ENCODE measurements around the gene SLC29A3. TPM values are rescaled to one million over a fixed set of nuclear protein-coding genes. Genes with fewer than 3 reads are reported as not detected.

Gene SLC29A3
- total RNA-seq, 2 experiments from 2014 or later = 2.3 to 2.5 TPM

DNA sequence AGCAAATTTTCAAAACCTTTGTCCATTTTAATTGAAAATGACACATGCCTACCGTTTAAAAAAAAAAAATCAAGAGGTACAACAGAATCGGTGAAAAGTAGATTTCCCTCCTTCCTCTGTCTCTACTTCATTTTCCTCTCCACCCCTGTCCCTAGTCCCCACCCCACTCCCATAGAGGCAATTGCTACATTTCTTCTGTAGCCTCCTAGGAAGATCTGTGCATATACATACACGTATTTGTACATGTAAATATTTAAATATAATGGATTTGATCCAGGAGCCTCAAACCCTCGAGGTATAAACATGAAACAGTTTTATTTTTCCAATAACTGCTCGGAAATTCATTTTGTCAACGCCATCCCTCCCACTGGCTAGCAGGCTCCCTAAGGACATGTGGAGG, 14.1 kb upstream of the SLC29A3 start:
- Histone ChIP-seq H3K27me3 (ENCODE audit: control insufficient read depth in 1 of 2, insufficient read depth in 2 of 2, low read length in 2 of 2) (peaks cover 0 to 6% of the 10 kb centered on the region in 2 experiments), H3K9me3 (ENCODE audit: control insufficient read depth in 1 of 2, insufficient read depth in 1 of 2, low read length in 2 of 2) (no peaks in the 10 kb centered on the region), H3K36me3 (ENCODE audit: insufficient read depth, low read length) (no peaks in the 10 kb centered on the region), H3K4me3 (ENCODE audit: low read length) (no peak overlapping the region), H3K4me1 (ENCODE audit: insufficient read depth, low read length) (no peaks in the 10 kb centered on the region), H3K27ac (ENCODE audit: low read depth in 1 of 2, low read length in 2 of 2) (no peak overlapping the region)
- ChIA-PET POLR2A (no interaction called here), CTCF (no interaction called here)
- no peaks in the 10 kb centered on the region for H3K4me1 Mint-ChIP-seq (ENCODE audit: low read depth)
- TF ChIP-seq, protein P1, sequence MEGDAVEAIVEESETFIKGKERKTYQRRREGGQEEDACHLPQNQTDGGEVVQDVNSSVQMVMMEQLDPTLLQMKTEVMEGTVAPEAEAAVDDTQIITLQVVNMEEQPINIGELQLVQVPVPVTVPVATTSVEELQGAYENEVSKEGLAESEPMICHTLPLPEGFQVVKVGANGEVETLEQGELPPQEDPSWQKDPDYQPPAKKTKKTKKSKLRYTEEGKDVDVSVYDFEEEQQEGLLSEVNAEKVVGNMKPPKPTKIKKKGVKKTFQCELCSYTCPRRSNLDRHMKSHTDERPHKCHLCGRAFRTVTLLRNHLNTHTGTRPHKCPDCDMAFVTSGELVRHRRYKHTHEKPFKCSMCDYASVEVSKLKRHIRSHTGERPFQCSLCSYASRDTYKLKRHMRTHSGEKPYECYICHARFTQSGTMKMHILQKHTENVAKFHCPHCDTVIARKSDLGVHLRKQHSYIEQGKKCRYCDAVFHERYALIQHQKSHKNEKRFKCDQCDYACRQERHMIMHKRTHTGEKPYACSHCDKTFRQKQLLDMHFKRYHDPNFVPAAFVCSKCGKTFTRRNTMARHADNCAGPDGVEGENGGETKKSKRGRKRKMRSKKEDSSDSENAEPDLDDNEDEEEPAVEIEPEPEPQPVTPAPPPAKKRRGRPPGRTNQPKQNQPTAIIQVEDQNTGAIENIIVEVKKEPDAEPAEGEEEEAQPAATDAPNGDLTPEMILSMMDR (IDR thresholded peaks at IDR 0.05) = no peak
- H3K9me3 Mint-ChIP-seq = no peaks in the 10 kb centered on the region
- intact Hi-C loops (cut with DNase I, micrococcal nuclease) = no loop called here
- H3K36me3 Mint-ChIP-seq (ENCODE audit: low read depth) = no peaks in the 10 kb centered on the region
- ATAC-seq (ENCODE audit: poor library complexity) (no peak), DNase-seq (no peak)
- no peak overlapping the region for H3K27ac Mint-ChIP-seq
- H3K4me3 Mint-ChIP-seq = no peak overlapping the region
- H3K27me3 Mint-ChIP-seq = peaks cover 13% of the 10 kb centered on the region

GRCh38 chr10:71306979-71307378, 12.1 kb upstream of the SLC29A3 start:
- POLR2A ChIA-PET = no interaction called here
- DNase-seq (no peak), ATAC-seq (ENCODE audit: poor library complexity) (no peak)
- no peaks in the 10 kb centered on the region for H3K36me3 Mint-ChIP-seq (ENCODE audit: low read depth)
- H3K4me1 Mint-ChIP-seq (ENCODE audit: low read depth) = no peaks in the 10 kb centered on the region
- H3K4me1 ChIP-seq (ENCODE audit: insufficient read depth, low read length) = no peaks in the 10 kb centered on the region
- H3K27ac Mint-ChIP-seq = no peak overlapping the region
- H3K9me3 Mint-ChIP-seq = no peaks in the 10 kb centered on the region
- TF ChIP-seq, protein P1 (IDR thresholded peaks at IDR 0.05) = no peak
- no peak overlapping the region for H3K27ac ChIP-seq (ENCODE audit: low read depth in 1 of 2, low read length in 2 of 2)
- H3K4me3 Mint-ChIP-seq = no peak overlapping the region
- H3K4me3 ChIP-seq (ENCODE audit: low read length) = no peak overlapping the region
- intact Hi-C loops (cut with DNase I, micrococcal nuclease) = no loop called here
- peaks cover 0 to 4% of the 10 kb centered on the region in 2 experiments for H3K27me3 ChIP-seq (ENCODE audit: control insufficient read depth in 1 of 2, insufficient read depth in 2 of 2, low read length in 2 of 2)
- CTCF ChIA-PET = no interaction called here
- H3K9me3 ChIP-seq (ENCODE audit: control insufficient read depth in 1 of 2, insufficient read depth in 1 of 2, low read length in 2 of 2) = no peaks in the 10 kb centered on the region
- H3K27me3 Mint-ChIP-seq = peaks cover 13% of the 10 kb centered on the region
- H3K36me3 ChIP-seq (ENCODE audit: insufficient read depth, low read length) = no peaks in the 10 kb centered on the region

DNA sequence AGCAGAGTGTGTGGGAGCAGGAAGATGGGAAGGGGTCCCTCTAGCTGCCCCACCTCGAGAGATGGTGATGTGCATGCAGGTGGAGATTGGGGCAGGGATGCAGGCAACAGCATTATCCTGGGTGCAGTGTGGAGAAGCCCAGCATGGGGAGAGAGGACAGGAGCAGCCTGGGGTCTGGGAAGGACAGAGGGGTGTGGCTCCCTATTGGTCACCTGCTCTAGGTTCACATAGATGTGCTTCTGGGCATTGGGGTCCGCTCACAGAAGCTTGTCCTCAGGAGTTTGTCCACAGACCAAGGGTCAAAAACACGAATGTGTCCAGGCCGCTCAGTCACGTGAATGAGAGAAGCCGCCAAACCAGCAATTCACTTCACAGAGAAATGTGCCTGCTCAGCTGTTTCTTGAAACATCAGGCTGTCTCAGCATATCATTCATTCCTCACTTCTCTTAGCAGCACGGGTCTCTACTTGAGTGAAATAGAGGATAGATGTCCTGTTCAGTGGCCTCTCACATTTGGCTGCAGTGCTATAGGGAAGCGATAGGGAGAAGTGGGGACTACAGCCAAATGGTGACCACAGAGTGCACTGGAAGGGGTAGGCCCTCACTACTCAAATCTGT, 11.5 kb upstream of the SLC29A3 start:
- intact Hi-C loops (cut with DNase I, micrococcal nuclease) = no loop called here
- Histone ChIP-seq H3K36me3 (ENCODE audit: insufficient read depth, low read length) (no peaks in the 10 kb centered on the region), H3K9me3 (ENCODE audit: control insufficient read depth in 1 of 2, insufficient read depth in 1 of 2, low read length in 2 of 2) (no peaks in the 10 kb centered on the region), H3K27me3 (ENCODE audit: control insufficient read depth in 1 of 2, insufficient read depth in 2 of 2, low read length in 2 of 2) (peaks cover 0 to 2% of the 10 kb centered on the region in 2 experiments), H3K4me3 (ENCODE audit: low read length) (no peak overlapping the region), H3K4me1 (ENCODE audit: insufficient read depth, low read length) (no peaks in the 10 kb centered on the region), H3K27ac (ENCODE audit: low read depth in 1 of 2, low read length in 2 of 2) (no peak overlapping the region)
- ChIA-PET POLR2A (no interaction called here), CTCF (no interaction called here)
- H3K27ac Mint-ChIP-seq = no peak overlapping the region
- ATAC-seq (ENCODE audit: poor library complexity) = no peak
- TF ChIP-seq, protein P1 (IDR thresholded peaks at IDR 0.05) = no peak
- DNase-seq = no peak
- no peaks in the 10 kb centered on the region for H3K4me1 Mint-ChIP-seq (ENCODE audit: low read depth)
- H3K36me3 Mint-ChIP-seq (ENCODE audit: low read depth) = no peaks in the 10 kb centered on the region
- peaks cover 14% of the 10 kb centered on the region for H3K27me3 Mint-ChIP-seq
- no peaks in the 10 kb centered on the region for H3K9me3 Mint-ChIP-seq
- H3K4me3 Mint-ChIP-seq = no peak overlapping the region
